ENCODE results near the gene PRDM9.

DNA sequence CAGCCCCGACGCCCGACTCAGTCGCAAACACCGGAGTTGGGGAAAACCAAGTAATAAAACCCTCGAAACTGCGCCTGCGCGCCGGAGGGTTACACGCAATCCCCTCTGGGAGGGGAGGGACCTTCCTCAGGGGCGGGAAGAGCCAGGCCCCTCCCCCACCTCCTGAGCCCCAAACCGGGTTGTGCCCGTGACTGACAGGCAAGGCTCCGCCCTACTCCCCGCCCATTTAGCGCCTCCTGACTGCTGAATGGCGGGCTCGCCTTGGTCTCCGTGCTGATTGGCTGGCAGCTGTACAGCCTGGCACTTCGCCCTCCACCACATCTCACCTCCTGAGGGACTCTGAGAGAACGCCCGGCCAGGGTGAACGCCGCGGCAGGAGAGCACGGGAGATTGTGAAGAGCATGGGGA is at the start of gene PRDM9:
- TF ChIP-seq, protein P1, sequence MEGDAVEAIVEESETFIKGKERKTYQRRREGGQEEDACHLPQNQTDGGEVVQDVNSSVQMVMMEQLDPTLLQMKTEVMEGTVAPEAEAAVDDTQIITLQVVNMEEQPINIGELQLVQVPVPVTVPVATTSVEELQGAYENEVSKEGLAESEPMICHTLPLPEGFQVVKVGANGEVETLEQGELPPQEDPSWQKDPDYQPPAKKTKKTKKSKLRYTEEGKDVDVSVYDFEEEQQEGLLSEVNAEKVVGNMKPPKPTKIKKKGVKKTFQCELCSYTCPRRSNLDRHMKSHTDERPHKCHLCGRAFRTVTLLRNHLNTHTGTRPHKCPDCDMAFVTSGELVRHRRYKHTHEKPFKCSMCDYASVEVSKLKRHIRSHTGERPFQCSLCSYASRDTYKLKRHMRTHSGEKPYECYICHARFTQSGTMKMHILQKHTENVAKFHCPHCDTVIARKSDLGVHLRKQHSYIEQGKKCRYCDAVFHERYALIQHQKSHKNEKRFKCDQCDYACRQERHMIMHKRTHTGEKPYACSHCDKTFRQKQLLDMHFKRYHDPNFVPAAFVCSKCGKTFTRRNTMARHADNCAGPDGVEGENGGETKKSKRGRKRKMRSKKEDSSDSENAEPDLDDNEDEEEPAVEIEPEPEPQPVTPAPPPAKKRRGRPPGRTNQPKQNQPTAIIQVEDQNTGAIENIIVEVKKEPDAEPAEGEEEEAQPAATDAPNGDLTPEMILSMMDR (conservative IDR thresholded peaks at IDR 0.05; ENCODE audit: low read length): no peak
- no peak for TF ChIP-seq EZH2phosphoT487 (IDR thresholded peaks at IDR 0.05; ENCODE audit: borderline replicate concordance, low read depth, low read length)
